GM21447 (cell line): ENCODE results near the gene TNFRSF4.

Experiments used
- ATAC-seq: cut with Tn5 transposase; IDR thresholded peaks from one replicate; pipeline ENCODE4 v1.9.1; 2021; ENCODE audit not compliant: unreplicated experiment

Gene TNFRSF4

GRCh38 chr1:1234180-1234808 is 20.3 kb upstream of the TNFRSF4 start:
- no peak for ATAC-seq

GRCh38 chr1:1233567-1233892 is 19.6 kb upstream of the TNFRSF4 start:
- ATAC-seq = no peak

- no peak for ATAC-seq
These were observed 19.0 kb upstream of the TNFRSF4 start for GRCh38 chr1:1232796-1233566.

- peak; percentile 2 for ATAC-seq
These were observed 18.3 kb upstream of the TNFRSF4 start, which contains the start of gene B3GALT6 for GRCh38 chr1:1232208-1232795. TSS of gene B3GALT6 (plus strand) at chr1:1232237. CDS start at chr1:1232279, 42 bp downstream.

GRCh38 chr1:1231400-1232207 is 17.7 kb upstream of the TNFRSF4 start, which contains the start of gene SDF4:
TSS of gene SDF4 (minus strand) at chr1:1232001. CDS start at chr1:1228772, 3,229 bp downstream.
- ATAC-seq = peak; percentile 81

GRCh38 chr1:1230656-1231399 is 16.9 kb upstream of the TNFRSF4 start:
- peak; percentile 2 for ATAC-seq

- no peak for ATAC-seq
These were observed 15.8 kb upstream of the TNFRSF4 start for GRCh38 chr1:1229770-1230169.

- ATAC-seq = no peak
These were observed 14.8 kb upstream of the TNFRSF4 start for GRCh38 chr1:1228596-1229321.

GRCh38 chr1:1228187-1228586 is 14.2 kb upstream of the TNFRSF4 start:
- ATAC-seq = no peak

GRCh38 chr1:1227386-1227785 is 13.4 kb upstream of the TNFRSF4 start:
- ATAC-seq = no peak

- no peak for ATAC-seq
These were observed 12.8 kb upstream of the TNFRSF4 start for GRCh38 chr1:1226566-1227362.

- no peak for ATAC-seq
These were observed 12.0 kb upstream of the TNFRSF4 start for GRCh38 chr1:1225913-1226312.

GRCh38 chr1:1225238-1225845 is 11.4 kb upstream of the TNFRSF4 start:
- ATAC-seq = no peak

- ATAC-seq = no peak
These were observed 9.9 kb upstream of the TNFRSF4 start for GRCh38 chr1:1223891-1224290.

- ATAC-seq = no peak
These were observed 9.4 kb upstream of the TNFRSF4 start for GRCh38 chr1:1223321-1223720.

- ATAC-seq = no peak
These were observed 8.7 kb upstream of the TNFRSF4 start for GRCh38 chr1:1222575-1223225.

GRCh38 chr1:1221887-1222574 is 8.1 kb upstream of the TNFRSF4 start:
- ATAC-seq = no peak

- no peak for ATAC-seq
These were observed 6.2 kb upstream of the TNFRSF4 start for GRCh38 chr1:1220197-1220596.
